Aorta (tissue), 5 donors: ENCODE data around the gene BIN2. TPM values are rescaled to one million over a fixed set of nuclear protein-coding genes. Genes with fewer than 3 reads are reported as not detected.

Experiments
- ATAC-seq: fragments of 200-7000 bp; cut with Tn5 transposase; one replicate; pipeline ENCODE4 v1.9.1; 2022; ENCODE audit warnings: moderate library complexity; ENCODE audit not compliant: low FRiP score
- DNase-seq, 2 donors: peaks; one replicate each; pipeline ENCODE4 v3.0.0-alpha.2; 2020
- H3K27ac ChIP-seq, 2 donors: one replicate each; pipeline ENCODE4 v1.5.1; 2013; ENCODE audit warnings: low read length in 2 of 2, mild to moderate bottlenecking in 2 of 2, moderate library complexity in 2 of 2, control low read depth in 1 of 2, inconsistent platforms in 1 of 2, low read depth in 1 of 2
- H3K27me3 ChIP-seq, 2 donors: one replicate each; pipeline ENCODE4 v1.6.1; 2013; ENCODE audit warnings: control low read depth in 1 of 2, low read length in 1 of 2, mild to moderate bottlenecking in 1 of 2, moderate library complexity in 1 of 2; ENCODE audit not compliant: insufficient read depth in 2 of 2, control insufficient read depth in 1 of 2
- H3K36me3 ChIP-seq, 2 donors: one replicate each; pipeline ENCODE4 v1.6.1; 2013; ENCODE audit warnings: control low read depth in 1 of 2, low read length in 1 of 2, mild to moderate bottlenecking in 1 of 2; ENCODE audit not compliant: insufficient read depth in 2 of 2, control insufficient read depth in 1 of 2
- H3K4me1 ChIP-seq, 2 donors: one replicate each; pipeline ENCODE4 v1.6.1; 2013; ENCODE audit warnings: low read length in 2 of 2, control low read depth in 1 of 2, mild to moderate bottlenecking in 1 of 2, moderate library complexity in 1 of 2; ENCODE audit not compliant: insufficient read depth in 2 of 2, control insufficient read depth in 1 of 2
- H3K4me3 ChIP-seq, 2 donors: one replicate each; pipeline ENCODE4 v1.5.1; 2013; ENCODE audit warnings: low read length in 2 of 2, control low read depth in 1 of 2, mild to moderate bottlenecking in 1 of 2
- H3K9me3 ChIP-seq: one replicate; pipeline ENCODE4 v1.6.1; 2013; ENCODE audit warnings: mild to moderate bottlenecking, low read length; ENCODE audit not compliant: control insufficient read depth
- WGBS, 2 donors: extraction: QIAGEN DNeasy Blood & Tissue Kit; methylation state at CpG; one replicate each; pipeline ENCODE4 v1.1.7; 2013; 5-methylcytosine and 5-hydroxymethylcytosine counted together
- intact Hi-C, 2 donors: fragments of 100-400 bp; cut with DNase I; formaldehyde crosslinking; loops; one replicate each; pipeline versions ENCODE4 v1.14.2 to v1.15.0; 2022
- polyA plus RNA-seq, 2 donors: library from polyadenylated mRNA; stranded (reverse); fragments of 200-250 nt; gene quantifications; one replicate each; pipeline ENCODE4 v1.2.3, GENCODE V29; 2013
- total RNA-seq, 2 donors: library from RNA; stranded (reverse); fragmentation: NEBNext Ultra II Directional; extraction: Animal tissue kit (Norgen Biotek cat#: 25700); gene quantifications; one replicate each; pipeline ENCODE4 v1.2.1, GENCODE V29; 2021
- donor health status: healthy with polysubstance abuse.
- donor health status: Bipolar disorder and iron deficiency.
- donor health status: DM: no; HTN: no; CAD: no.
- donor health status: DM: no; HTN: no; CAD: no.
- donor health status: DM: yes; HTN: yes; CAD: no.

Gene BIN2
- total and polyA plus RNA-seq, 4 donors, result 1.4 to 11.7 (median 7.0) TPM

DNA sequence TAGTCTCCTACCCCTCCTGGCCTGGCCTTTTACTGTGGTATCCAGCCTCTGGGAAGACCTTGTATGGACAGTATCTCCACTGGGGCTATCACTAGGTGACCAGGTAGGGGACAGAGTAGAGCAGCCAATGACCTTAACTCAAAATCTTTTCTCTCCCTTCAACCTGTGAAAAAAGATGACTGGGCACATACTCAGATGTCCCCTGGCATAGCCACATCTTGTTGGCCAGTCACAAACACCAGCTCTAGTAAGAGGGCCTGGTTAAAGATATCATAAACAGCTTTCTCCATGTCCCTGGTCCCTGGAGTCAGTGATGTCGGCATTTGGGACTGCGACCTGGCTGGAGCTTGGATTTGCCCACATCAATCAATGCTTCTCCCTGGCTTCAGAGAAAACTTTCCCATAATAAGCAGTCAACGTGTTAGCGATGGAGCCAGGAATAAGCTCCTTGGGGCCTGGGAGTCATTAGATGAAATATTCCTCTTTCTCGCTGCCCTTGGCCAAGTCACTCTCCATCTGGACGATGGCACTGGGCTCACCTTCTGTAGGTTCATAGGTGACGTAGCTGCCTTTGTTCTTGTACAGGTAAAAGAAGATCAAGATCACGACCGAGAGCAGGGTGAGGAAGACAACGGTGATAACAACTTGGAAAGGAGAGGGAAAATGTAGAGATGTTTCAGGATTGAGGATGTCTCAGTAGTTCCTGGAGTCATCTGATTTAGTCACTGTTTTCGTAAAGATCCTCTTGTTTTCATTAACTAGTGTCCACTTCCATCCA is 78.3 kb downstream of the BIN2 start:
- WGBS, 2 donors, result 89 to 90% methylated on average over 11 of the region's 11 CpGs
- Histone ChIP-seq H3K36me3 (peaks cover 10 to 13% of the 10 kb centered on the region in 2 donors), H3K27ac (no peak overlapping the region), H3K4me3 (no peak overlapping the region), H3K27me3 (no peaks in the 10 kb centered on the region), H3K9me3 (no peaks in the 10 kb centered on the region), H3K4me1 (no peaks in the 10 kb centered on the region)
- intact Hi-C loops, result no loop called here
- ATAC-seq (no peak), DNase-seq (no peak)

- Histone ChIP-seq H3K27ac (no peak overlapping the region), H3K4me3 (no peak overlapping the region), H3K36me3 (peaks cover 10 to 13% of the 10 kb centered on the region in 2 donors), H3K27me3 (no peaks in the 10 kb centered on the region), H3K4me1 (no peaks in the 10 kb centered on the region), H3K9me3 (no peaks in the 10 kb centered on the region)
- intact Hi-C loops, result no loop called here
- no peak for ATAC-seq
- DNase-seq, result no peak
- WGBS, 2 donors, result 92 to 93% methylated on average over 4 of the region's 4 CpGs
Measured at GRCh38 chr12:51244269-51244668, 79.7 kb downstream of the BIN2 start.

DNA sequence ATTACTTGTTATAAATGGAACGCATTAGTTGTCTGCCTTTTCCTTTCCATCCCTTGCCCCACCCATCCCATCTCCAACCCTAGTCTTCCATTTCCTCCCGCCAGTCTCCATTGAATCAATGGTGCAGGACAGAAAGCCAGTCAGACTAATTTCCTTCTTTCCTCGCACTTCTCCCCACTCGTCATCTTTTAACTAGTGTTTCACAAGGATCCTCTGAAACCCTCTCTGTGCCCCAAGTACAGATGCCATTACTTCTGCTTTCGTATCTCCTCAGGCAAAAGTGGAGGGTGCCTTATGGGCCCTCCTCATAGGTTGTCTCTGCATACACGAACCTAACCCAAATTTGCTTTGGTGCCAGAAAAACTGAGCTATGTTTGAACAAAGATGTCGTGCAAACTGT is 81.1 kb downstream of the BIN2 start:
- no peak for DNase-seq
- H3K4me3 ChIP-seq, result no peak overlapping the region
- no peaks in the 10 kb centered on the region for H3K4me1 ChIP-seq
- H3K36me3 ChIP-seq, result peaks cover 10 to 13% of the 10 kb centered on the region in 2 donors
- intact Hi-C loops, result no loop called here
- no peak for ATAC-seq
- no peaks in the 10 kb centered on the region for H3K27me3 ChIP-seq
- no peaks in the 10 kb centered on the region for H3K9me3 ChIP-seq
- 68 to 72% methylated on average over 7 of the region's 7 CpGs for WGBS, 2 donors
- H3K27ac ChIP-seq, result no peak overlapping the region

DNA sequence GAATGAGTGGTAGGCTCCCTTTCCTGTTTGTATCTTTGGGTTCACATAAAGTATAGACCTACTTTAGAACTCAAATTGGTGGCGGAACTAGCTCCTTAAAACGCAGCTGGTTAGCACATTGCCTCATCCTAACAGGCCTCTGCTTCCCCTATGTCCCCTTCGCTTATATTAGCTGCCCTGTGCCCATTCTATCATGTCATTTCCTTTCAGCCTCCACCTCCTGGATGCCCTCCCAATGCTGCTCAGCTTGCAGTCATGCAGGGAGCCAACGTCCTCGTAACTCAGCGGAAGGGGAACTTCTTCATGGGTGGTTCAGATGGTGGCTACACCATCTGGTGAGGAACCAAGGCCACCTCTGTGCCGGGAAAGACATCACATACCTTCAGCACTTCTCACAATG is 81.9 kb downstream of the BIN2 start:
- Histone ChIP-seq H3K4me1 (no peaks in the 10 kb centered on the region), H3K27me3 (no peaks in the 10 kb centered on the region), H3K27ac (no peak overlapping the region), H3K4me3 (no peak overlapping the region), H3K9me3 (no peaks in the 10 kb centered on the region), H3K36me3 (peaks cover 10 to 13% of the 10 kb centered on the region in 2 donors)
- WGBS, 2 donors, result 77 to 90% methylated on average over 7 of the region's 7 CpGs
- ATAC-seq (no peak), DNase-seq (peak in 1 of 2 donors; percentile 72)
- intact Hi-C loops, result no loop called here

- H3K27ac ChIP-seq, result peak overlapping the region in 1 of 2 donors; percentile 56
- H3K4me3 ChIP-seq, result no peak overlapping the region
- no peaks in the 10 kb centered on the region for H3K27me3 ChIP-seq
- WGBS, 2 donors, result 20 to 32% methylated on average over 2 of the region's 2 CpGs
- ATAC-seq (no peak), DNase-seq (no peak)
- no peaks in the 10 kb centered on the region for H3K4me1 ChIP-seq
- H3K36me3 ChIP-seq, result peaks cover 10 to 13% of the 10 kb centered on the region in 2 donors
- H3K9me3 ChIP-seq, result no peaks in the 10 kb centered on the region
- intact Hi-C loops, result no loop called here
Measured at GRCh38 chr12:51240971-51241370, 83.0 kb downstream of the BIN2 start.

- ATAC-seq, result peak; percentile 99
- intact Hi-C loops, result loop anchor here (2.0 to 5.0 kb wide), 3 partner anchors 20 to 156 kb away; partner anchors contain the start of genes TFCP2 (in 2 of the 2), CSRNP2 (in 1 of the 2) and POU6F1 (in 1 of the 2)
- DNase-seq, result peak; percentile 98
- Histone ChIP-seq H3K27me3 (no peaks in the 10 kb centered on the region), H3K9me3 (no peaks in the 10 kb centered on the region), H3K27ac (peak within 1 kb of the TSS; percentile 92 to 97), H3K4me3 (peak within 1 kb of the TSS; percentile 72 to 80), H3K36me3 (peaks cover 10 to 11% of the 10 kb centered on the region in 2 donors), H3K4me1 (no peaks in the 10 kb centered on the region)
- WGBS, 2 donors, result 0 to 1% methylated on average over 67 to 70 of the region's 70 CpGs
Measured at GRCh38 chr12:51238510-51239334, 85.3 kb downstream of the BIN2 start, which contains the start of gene DAZAP2. DAZAP2 (plus strand) TSS chr12:51238826; CDS start chr12:51238908, 82 bp downstream.

DNA sequence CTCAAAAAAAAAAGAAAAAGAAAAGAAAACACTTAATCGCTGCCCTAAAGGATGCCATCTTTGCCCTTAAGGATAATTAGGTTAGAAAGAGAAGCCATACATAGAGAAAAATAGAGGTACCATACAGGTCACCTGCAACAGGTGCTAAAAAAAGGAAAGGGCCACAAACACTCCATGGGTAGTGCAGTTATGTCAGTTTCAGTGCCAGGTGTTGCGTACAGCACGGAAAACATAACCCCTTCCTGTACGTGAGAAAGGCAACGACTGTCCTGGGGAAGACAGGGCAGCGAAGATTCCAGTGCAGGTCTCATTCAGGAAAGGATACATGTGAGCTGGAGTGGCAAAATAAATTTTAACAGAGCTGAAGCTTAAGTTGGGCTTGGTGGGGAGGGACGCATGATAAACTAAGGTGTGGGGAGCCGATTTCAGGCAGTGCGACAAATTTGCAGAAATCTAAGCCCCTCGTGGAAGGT is 85.9 kb downstream of the BIN2 start:
- ATAC-seq (no peak), DNase-seq (no peak)
- 8 to 10% methylated on average over 10 of the region's 10 CpGs for WGBS, 2 donors
- intact Hi-C loops, result loop anchor here (2.0 to 5.0 kb wide), 3 partner anchors 19 to 156 kb away; partner anchors contain the start of genes TFCP2 (in 2 of the 2), CSRNP2 (in 1 of the 2) and POU6F1 (in 1 of the 2)
- Histone ChIP-seq H3K27ac (peak overlapping the region in 1 of 2 donors; percentile 14), H3K27me3 (no peaks in the 10 kb centered on the region), H3K4me3 (peak overlapping the region; percentile 45 to 62), H3K36me3 (peaks cover 7 to 11% of the 10 kb centered on the region in 2 donors), H3K4me1 (no peaks in the 10 kb centered on the region), H3K9me3 (no peaks in the 10 kb centered on the region)

DNA sequence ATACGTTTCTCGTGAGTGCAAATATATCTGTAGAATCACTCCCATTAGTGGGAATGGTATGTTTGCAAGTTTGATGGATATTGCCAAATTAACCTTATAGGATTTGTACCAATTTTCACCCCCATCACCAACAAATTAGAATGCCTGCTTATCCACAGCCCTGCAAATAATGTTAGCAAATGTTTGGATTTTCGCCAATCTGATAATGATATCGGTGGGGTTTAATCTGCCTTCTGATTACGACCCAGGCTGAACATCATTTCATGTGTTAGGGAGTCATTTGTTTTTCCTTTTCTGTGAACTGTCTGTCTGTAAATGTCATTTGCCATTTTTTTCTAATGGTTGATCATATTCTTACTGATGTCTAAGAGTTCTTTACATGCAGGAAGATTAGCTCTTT is 89.4 kb downstream of the BIN2 start:
- no peak for DNase-seq
- Histone ChIP-seq H3K4me3 (no peak overlapping the region), H3K27ac (no peak overlapping the region), H3K36me3 (no peaks in the 10 kb centered on the region), H3K27me3 (no peaks in the 10 kb centered on the region), H3K4me1 (no peaks in the 10 kb centered on the region), H3K9me3 (no peaks in the 10 kb centered on the region)
- WGBS, 2 donors, result 46 to 50% methylated on average over 5 of the region's 5 CpGs
- no peak for ATAC-seq
- intact Hi-C loops, result no loop called here
